Measurements from ENCODE around the gene TSHB.
"Not testable (repeated sequence)": the region's sequence is repeated elsewhere in the genome, so short reads cannot be mapped to it uniquely, and the experiment has no call there.

Gene TSHB
- 0 reads per million in 9 experiments for total RNA-seq

DNA sequence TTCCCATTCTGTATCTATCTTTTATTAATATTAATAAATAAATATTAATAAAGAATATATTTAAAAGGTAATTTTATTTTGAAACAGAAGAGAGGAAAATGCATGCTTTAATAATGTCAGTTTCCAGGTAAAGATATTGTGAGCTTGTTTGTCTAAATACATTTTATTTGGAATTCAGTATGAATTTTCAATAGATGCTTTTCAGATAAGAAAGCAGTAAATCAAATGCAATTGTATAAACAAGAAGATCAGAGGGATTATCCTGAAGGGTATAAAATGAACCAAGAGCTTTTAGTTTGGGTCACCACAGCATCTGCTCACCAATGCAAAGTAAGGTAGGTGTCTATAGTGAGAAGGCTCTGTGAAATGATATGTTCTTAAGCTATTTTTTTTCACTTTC lies at the start of gene TSHB:
TSHB (plus strand) TSS at position 301 of the 400 bp plus-strand sequence. CDS start 3,537 bp downstream, outside the sequence.
- no peak within 1 kb of the TSS for H3K4me3 Mint-ChIP-seq
- no peaks in the 10 kb centered on the region for H3K9me3 Mint-ChIP-seq
- no peaks in the 10 kb centered on the region for H3K4me1 Mint-ChIP-seq (ENCODE audit: low read depth in 2 of 2)
- no peak within 1 kb of the TSS for H3K27ac Mint-ChIP-seq
- no peak for ATAC-seq (replicated peaks)
- DNase-seq, result no peak
- H3K27me3 Mint-ChIP-seq, result peaks cover 12 to 22% of the 10 kb centered on the region in 2 donors
- no peaks in the 10 kb centered on the region for H3K36me3 Mint-ChIP-seq (ENCODE audit: insufficient read depth)

DNA sequence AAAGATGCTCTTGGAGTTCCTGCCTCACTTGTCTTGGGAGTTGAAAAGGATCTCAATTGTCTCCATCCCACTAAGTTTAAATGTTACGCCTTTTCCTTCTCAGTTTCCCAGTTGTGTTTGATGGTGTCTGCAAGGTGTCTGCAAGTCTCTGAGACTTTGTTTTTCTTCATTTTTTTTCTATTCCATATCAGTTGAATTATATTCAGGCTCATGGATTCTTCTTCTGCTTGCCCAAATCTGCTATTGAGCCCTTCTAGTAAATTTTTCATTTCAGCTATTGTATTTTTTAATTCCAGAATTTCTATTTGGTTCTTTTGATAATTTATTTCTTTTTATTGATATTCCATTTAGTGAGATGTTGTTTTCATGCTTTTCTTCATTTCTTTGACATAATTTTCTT lies 47.4 kb upstream of the TSHB start:
- H3K27ac Mint-ChIP-seq, result no peak overlapping the region
- peaks cover 16 to 17% of the 10 kb centered on the region in 2 donors for H3K27me3 Mint-ChIP-seq
- peaks cover 7% of the 10 kb centered on the region in 2 donors for H3K9me3 Mint-ChIP-seq
- H3K36me3 Mint-ChIP-seq (ENCODE audit: insufficient read depth), result no peaks in the 10 kb centered on the region
- ATAC-seq (replicated peaks), result no peak
- H3K4me1 Mint-ChIP-seq (ENCODE audit: low read depth in 2 of 2), result no peaks in the 10 kb centered on the region
- no peak for DNase-seq
- no peak overlapping the region for H3K4me3 Mint-ChIP-seq

- H3K27me3 Mint-ChIP-seq, result peaks cover 15 to 24% of the 10 kb centered on the region in 2 donors
- H3K9me3 Mint-ChIP-seq, result peaks cover 11 to 15% of the 10 kb centered on the region in 2 donors
- no peaks in the 10 kb centered on the region for H3K4me1 Mint-ChIP-seq (ENCODE audit: low read depth in 2 of 2)
Measured at GRCh38 chr1:114986286-114986685, 43.3 kb upstream of the TSHB start.

GRCh38 chr1:114988095-114988494 lies 41.5 kb upstream of the TSHB start:
- Mint-ChIP-seq H3K27ac (no peak overlapping the region), H3K27me3 (peaks cover 15 to 24% of the 10 kb centered on the region in 2 donors), H3K4me1 (ENCODE audit: low read depth in 2 of 2) (no peaks in the 10 kb centered on the region), H3K4me3 (no peak overlapping the region), H3K9me3 (peaks cover 5 to 8% of the 10 kb centered on the region in 2 donors), H3K36me3 (ENCODE audit: insufficient read depth) (no peaks in the 10 kb centered on the region)
- DNase-seq (no peak), ATAC-seq (replicated peaks) (no peak)

More at GRCh38 chr1:114986286-114986685, 43.3 kb upstream of the TSHB start:
- Mint-ChIP-seq H3K36me3 (ENCODE audit: insufficient read depth) (no peaks in the 10 kb centered on the region), H3K27ac (no peak overlapping the region), H3K4me3 (no peak overlapping the region)
- no peak for DNase-seq
- ATAC-seq (replicated peaks), result no peak

GRCh38 chr1:114997510-114998289 lies 31.9 kb upstream of the TSHB start:
- ATAC-seq (replicated peaks), result no peak
- Mint-ChIP-seq H3K4me3 (no peak overlapping the region), H3K27me3 (peaks cover 5 to 6% of the 10 kb centered on the region in 2 donors), H3K27ac (no peak overlapping the region), H3K9me3 (no peaks in the 10 kb centered on the region), H3K36me3 (ENCODE audit: insufficient read depth) (no peaks in the 10 kb centered on the region), H3K4me1 (ENCODE audit: low read depth in 2 of 2) (no peaks in the 10 kb centered on the region)
- DNase-seq, result no peak

DNA sequence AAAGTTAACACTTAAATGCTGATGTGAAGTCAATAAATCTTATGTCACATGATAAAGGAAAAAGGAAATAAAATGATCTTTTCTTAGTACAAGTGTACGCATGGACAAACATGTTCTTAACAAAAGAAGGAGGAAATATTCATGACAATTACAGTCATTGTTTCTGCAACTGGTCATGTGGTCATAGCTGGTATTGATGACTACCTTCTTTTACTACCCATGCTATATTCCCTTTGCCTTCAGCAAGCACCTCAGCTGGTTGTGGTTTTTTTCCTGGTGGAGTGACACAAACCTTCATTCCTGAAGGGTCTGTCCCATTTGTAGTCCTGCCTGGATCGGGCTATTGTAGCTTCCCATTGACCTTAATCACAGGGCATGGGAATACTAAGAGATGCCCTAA lies 23.4 kb upstream of the TSHB start:
- no peak for DNase-seq
- H3K9me3 Mint-ChIP-seq, result no peaks in the 10 kb centered on the region
- no peak overlapping the region for H3K4me3 Mint-ChIP-seq
- no peaks in the 10 kb centered on the region for H3K4me1 Mint-ChIP-seq (ENCODE audit: low read depth in 2 of 2)
- H3K27me3 Mint-ChIP-seq, result peaks cover 25 to 28% of the 10 kb centered on the region in 2 donors
- peaks cover 3% of the 10 kb centered on the region for H3K36me3 Mint-ChIP-seq (ENCODE audit: insufficient read depth)
- ATAC-seq (replicated peaks), result no peak
- H3K27ac Mint-ChIP-seq, result no peak overlapping the region

DNA sequence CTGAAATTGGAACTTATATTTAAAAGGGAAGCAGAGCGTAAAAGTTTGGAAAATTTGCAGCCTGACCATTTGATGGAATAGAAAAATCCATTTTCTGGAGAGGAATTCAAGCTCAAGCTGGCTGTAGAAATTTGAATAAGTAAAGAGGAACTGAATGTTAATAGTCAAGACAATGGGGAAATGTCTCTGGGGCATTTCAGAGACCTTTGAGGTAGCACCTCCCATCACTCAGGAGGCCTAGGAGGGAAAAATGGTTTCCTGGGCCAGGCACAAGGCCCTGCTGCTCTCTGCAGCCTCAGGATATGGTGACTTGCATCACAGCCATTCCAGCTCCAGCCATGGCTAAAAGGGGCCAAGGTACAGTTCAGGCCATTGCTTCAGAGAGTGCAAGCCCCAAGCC lies 17.6 kb upstream of the TSHB start:
- DNase-seq, result no peak
- Mint-ChIP-seq H3K36me3 (ENCODE audit: insufficient read depth) (no peaks in the 10 kb centered on the region), H3K4me3 (no peak overlapping the region), H3K4me1 (ENCODE audit: low read depth in 2 of 2) (no peaks in the 10 kb centered on the region), H3K27me3 (peaks cover 5 to 11% of the 10 kb centered on the region in 2 donors), H3K27ac (no peak overlapping the region), H3K9me3 (no peaks in the 10 kb centered on the region)
- ATAC-seq (replicated peaks), result no peak

- Mint-ChIP-seq H3K4me1 (ENCODE audit: low read depth in 2 of 2) (no peaks in the 10 kb centered on the region), H3K9me3 (no peaks in the 10 kb centered on the region), H3K27ac (no peak overlapping the region), H3K27me3 (peaks cover under 1 to 7% of the 10 kb centered on the region in 2 donors), H3K36me3 (ENCODE audit: insufficient read depth) (no peaks in the 10 kb centered on the region), H3K4me3 (no peak overlapping the region)
- ATAC-seq (replicated peaks), result no peak
- no peak for DNase-seq
Measured at GRCh38 chr1:115012434-115012833, 17.2 kb upstream of the TSHB start.

- no peak for ATAC-seq (replicated peaks)
- peaks cover 6 to 7% of the 10 kb centered on the region in 2 donors for H3K27me3 Mint-ChIP-seq
- no peak for DNase-seq
- no peak overlapping the region for H3K27ac Mint-ChIP-seq
- no peaks in the 10 kb centered on the region for H3K4me1 Mint-ChIP-seq (ENCODE audit: low read depth in 2 of 2)
- no peaks in the 10 kb centered on the region for H3K36me3 Mint-ChIP-seq (ENCODE audit: insufficient read depth)
- H3K9me3 Mint-ChIP-seq, result peaks cover 0 to 5% of the 10 kb centered on the region in 2 donors
- no peak overlapping the region for H3K4me3 Mint-ChIP-seq
Measured at GRCh38 chr1:115013792-115014191, 15.8 kb upstream of the TSHB start.

GRCh38 chr1:115019549-115019948 lies 10.1 kb upstream of the TSHB start:
- H3K27me3 Mint-ChIP-seq, result peaks cover 39 to 47% of the 10 kb centered on the region in 2 donors
- not testable (repeated sequence) for H3K36me3 Mint-ChIP-seq (ENCODE audit: insufficient read depth); H3K9me3 Mint-ChIP-seq; H3K27ac Mint-ChIP-seq; ATAC-seq (replicated peaks); DNase-seq; H3K4me1 Mint-ChIP-seq (ENCODE audit: low read depth in 2 of 2); H3K4me3 Mint-ChIP-seq

GRCh38 chr1:115021145-115021544 lies 8.5 kb upstream of the TSHB start:
- ATAC-seq (replicated peaks) (no peak), DNase-seq (no peak)
- Mint-ChIP-seq H3K27ac (no peak overlapping the region), H3K4me3 (no peak overlapping the region), H3K36me3 (ENCODE audit: insufficient read depth) (no peaks in the 10 kb centered on the region), H3K4me1 (ENCODE audit: low read depth in 2 of 2) (no peaks in the 10 kb centered on the region), H3K27me3 (peaks cover 39 to 47% of the 10 kb centered on the region in 2 donors), H3K9me3 (peaks cover 0 to 7% of the 10 kb centered on the region in 2 donors)

GRCh38 chr1:115023593-115023992 lies 6.0 kb upstream of the TSHB start:
- no peaks in the 10 kb centered on the region for H3K36me3 Mint-ChIP-seq (ENCODE audit: insufficient read depth)
- H3K4me1 Mint-ChIP-seq (ENCODE audit: low read depth in 2 of 2), result no peaks in the 10 kb centered on the region
- H3K27ac Mint-ChIP-seq, result no peak overlapping the region
- peaks cover 43 to 51% of the 10 kb centered on the region in 2 donors for H3K27me3 Mint-ChIP-seq
- peaks cover 0 to 4% of the 10 kb centered on the region in 2 donors for H3K9me3 Mint-ChIP-seq
- DNase-seq, result no peak
- no peak for ATAC-seq (replicated peaks)
- H3K4me3 Mint-ChIP-seq, result no peak overlapping the region

GRCh38 chr1:115031595-115031994 lies 2.0 kb downstream of the TSHB start:
- peaks cover 12 to 22% of the 10 kb centered on the region in 2 donors for H3K27me3 Mint-ChIP-seq
- H3K4me1 Mint-ChIP-seq (ENCODE audit: low read depth in 2 of 2), result no peaks in the 10 kb centered on the region
- no peak overlapping the region for H3K4me3 Mint-ChIP-seq
- no peak overlapping the region for H3K27ac Mint-ChIP-seq
- ATAC-seq (replicated peaks) (no peak), DNase-seq (no peak)
- H3K9me3 Mint-ChIP-seq, result no peaks in the 10 kb centered on the region
- no peaks in the 10 kb centered on the region for H3K36me3 Mint-ChIP-seq (ENCODE audit: insufficient read depth)

DNA sequence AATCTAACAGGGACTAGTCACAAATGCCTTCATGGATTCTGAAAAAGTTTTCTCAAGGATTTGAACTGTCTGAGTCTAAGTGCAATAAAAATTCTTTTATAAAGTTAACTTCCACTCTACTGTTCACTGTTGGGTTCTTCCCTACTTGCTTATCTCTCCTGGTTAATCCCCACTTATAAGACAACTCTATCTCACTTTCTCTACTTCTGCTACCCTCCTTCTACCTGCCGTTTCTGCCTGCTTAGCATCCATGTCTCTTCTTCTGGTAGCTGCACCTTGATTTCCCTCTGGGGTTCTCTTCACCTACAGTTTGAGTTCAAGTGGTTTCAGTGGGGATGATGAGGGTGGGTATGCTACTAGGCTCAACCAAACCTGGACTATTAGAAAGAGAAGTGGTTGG lies 6.0 kb downstream of the TSHB start:
- ATAC-seq (replicated peaks) (no peak), DNase-seq (no peak)
- Mint-ChIP-seq H3K36me3 (ENCODE audit: insufficient read depth) (no peaks in the 10 kb centered on the region), H3K27ac (no peak overlapping the region), H3K4me1 (ENCODE audit: low read depth in 2 of 2) (no peaks in the 10 kb centered on the region), H3K4me3 (no peak overlapping the region), H3K27me3 (peaks cover 0 to under 1% of the 10 kb centered on the region in 2 donors), H3K9me3 (no peaks in the 10 kb centered on the region)
